H9 (cell line): ENCODE data around the gene NMRAL1. TPM values are rescaled to one million over a fixed set of nuclear protein-coding genes. Genes with fewer than 3 reads are reported as not detected.

Experiments
- DNase-seq: peaks from one replicate; pipeline ENCODE4 v3.0.0-alpha.2; 2017
- H2AFZ ChIP-seq: one replicate; pipeline ENCODE4 v1.6.1; 2013; ENCODE audit warnings: mild to moderate bottlenecking, low read length, control low read depth, moderate library complexity
- H2AK5ac ChIP-seq: 2 replicates; pipeline ENCODE4 v1.6.1; 2013; ENCODE audit warnings: low read length, control low read depth, mixed read lengths; ENCODE audit not compliant: insufficient read length
- H2BK120ac ChIP-seq: one replicate; pipeline ENCODE4 v1.6.1; 2013; ENCODE audit warnings: low read depth, mild to moderate bottlenecking, low read length, control low read depth, inconsistent platforms; ENCODE audit not compliant: poor library complexity, severe bottlenecking
- H2BK12ac ChIP-seq: 2 replicates; pipeline ENCODE4 v1.6.1; 2013; ENCODE audit warnings: low read length, control low read depth, mixed read lengths, low read depth; ENCODE audit not compliant: insufficient read length
- H2BK15ac ChIP-seq: 2 replicates; pipeline ENCODE4 v1.6.1; 2013; ENCODE audit warnings: low read depth, low read length, control low read depth
- H2BK20ac ChIP-seq: one replicate; pipeline ENCODE4 v1.6.1; 2013; ENCODE audit warnings: low read depth, mild to moderate bottlenecking, low read length, control low read depth, inconsistent platforms; ENCODE audit not compliant: poor library complexity, severe bottlenecking
- H2BK5ac ChIP-seq: 2 replicates; pipeline ENCODE4 v1.6.1; 2013; ENCODE audit warnings: low read length, control low read depth, mixed read lengths; ENCODE audit not compliant: insufficient read length
- H3K14ac ChIP-seq: 2 replicates; pipeline ENCODE4 v1.6.1; 2013; ENCODE audit warnings: low read length, control low read depth; ENCODE audit not compliant: insufficient read depth
- H3K18ac ChIP-seq: 2 replicates; pipeline ENCODE4 v1.6.1; 2013; ENCODE audit warnings: low read depth, mild to moderate bottlenecking, mixed read lengths, low read length, control low read depth; ENCODE audit not compliant: insufficient read length
- H3K23ac ChIP-seq: 2 replicates; pipeline ENCODE4 v1.6.1; 2013; ENCODE audit warnings: low read length, control low read depth, mixed read lengths, low read depth; ENCODE audit not compliant: insufficient read length
- H3K23me2 ChIP-seq: 2 replicates; pipeline ENCODE4 v1.6.1; 2013; ENCODE audit warnings: low read depth, mild to moderate bottlenecking, mixed read lengths, low read length, control low read depth; ENCODE audit not compliant: insufficient read length, poor library complexity, severe bottlenecking
- H3K27ac ChIP-seq: 2 replicates; pipeline ENCODE4 v1.5.1; 2013; ENCODE audit warnings: low read length, control low read depth, mixed read lengths, low read depth; ENCODE audit not compliant: insufficient read length
- H3K27me3 ChIP-seq: 2 replicates; pipeline ENCODE4 v1.6.1; 2013; ENCODE audit warnings: low read length, control low read depth, inconsistent platforms; ENCODE audit not compliant: insufficient read depth
- H3K4ac ChIP-seq: 2 replicates; pipeline ENCODE4 v1.6.1; 2013; ENCODE audit warnings: low read depth, mild to moderate bottlenecking, control low read depth, inconsistent platforms, low read length, moderate library complexity
- H3K4me1 ChIP-seq: 2 replicates; pipeline ENCODE4 v1.6.1; 2013; ENCODE audit warnings: low read length, control low read depth, inconsistent platforms; ENCODE audit not compliant: insufficient read depth
- H3K4me2 ChIP-seq: 2 replicates; pipeline ENCODE4 v1.6.1; 2013; ENCODE audit warnings: low read length, control low read depth, mixed read lengths; ENCODE audit not compliant: insufficient read length, insufficient read depth
- H3K56ac ChIP-seq: 2 replicates; pipeline ENCODE4 v1.6.1; 2013; ENCODE audit warnings: low read depth, mild to moderate bottlenecking, mixed read lengths, low read length, control low read depth; ENCODE audit not compliant: insufficient read length
- H3K79me1 ChIP-seq: 2 replicates; pipeline ENCODE4 v1.6.1; 2013; ENCODE audit warnings: low read depth, mild to moderate bottlenecking, moderate library complexity, low read length, control low read depth, inconsistent platforms; ENCODE audit not compliant: insufficient read depth, poor library complexity, severe bottlenecking
- H3K79me2 ChIP-seq: 2 replicates; pipeline ENCODE4 v1.6.1; 2013; ENCODE audit warnings: low read length, control low read depth, inconsistent platforms; ENCODE audit not compliant: insufficient read depth
- H3K9ac ChIP-seq: 2 replicates; pipeline ENCODE4 v1.6.1; 2013; ENCODE audit warnings: low read length, control low read depth, mixed read lengths; ENCODE audit not compliant: insufficient read length; ENCODE audit errors: extremely low read depth
- H3K9me3 ChIP-seq: one replicate; pipeline ENCODE4 v1.6.1; 2013; ENCODE audit warnings: low read depth, low read length, inconsistent platforms; ENCODE audit not compliant: control insufficient read depth
- H3T11ph ChIP-seq: one replicate; pipeline ENCODE4 v1.6.1; 2013; ENCODE audit warnings: mild to moderate bottlenecking, low read length, control low read depth, inconsistent platforms
- H4K20me1 ChIP-seq: one replicate; pipeline ENCODE4 v1.6.1; 2013; ENCODE audit not compliant: control insufficient read depth, insufficient read length, insufficient read depth
- H4K5ac ChIP-seq: 2 replicates; pipeline ENCODE4 v1.6.1; 2013; ENCODE audit warnings: low read depth, mild to moderate bottlenecking, mixed read lengths, low read length, control low read depth; ENCODE audit not compliant: insufficient read length
- H4K8ac ChIP-seq: replicated peaks from 2 replicates; pipeline ENCODE4 v1.6.1; 2013; ENCODE audit warnings: low read length, control low read depth, mixed read lengths, low read depth; ENCODE audit not compliant: insufficient read length
- H4K91ac ChIP-seq: 2 replicates; pipeline ENCODE4 v1.6.1; 2013; ENCODE audit warnings: low read depth, mild to moderate bottlenecking, moderate library complexity, mixed read lengths, low read length, control low read depth; ENCODE audit not compliant: insufficient read length
- H3K27ac Mint-ChIP-seq, 3 experiments: 2 replicates in 2 of 3; 3 replicates in 1 of 3; pipeline ENCODE4 v1.8.0; 2020 to 2021; ENCODE audit warnings: mixed read lengths in 3 of 3, mild to moderate bottlenecking in 1 of 3, moderate library complexity in 1 of 3
- H3K27me3 Mint-ChIP-seq: 2 replicates; pipeline ENCODE4 v1.8.0; 2021; ENCODE audit warnings: low read depth, mild to moderate bottlenecking, moderate library complexity, mixed read lengths
- H3K36me3 Mint-ChIP-seq, 3 experiments: 2 replicates in 2 of 3; 3 replicates in 1 of 3; pipeline ENCODE4 v1.8.0; 2020 to 2021; ENCODE audit warnings: low read depth in 3 of 3, mixed read lengths in 3 of 3; ENCODE audit not compliant: insufficient read depth in 1 of 3
- H3K4me1 Mint-ChIP-seq, 2 experiments: 2 replicates each; pipeline ENCODE4 v1.8.0; 2020; ENCODE audit warnings: mixed read lengths in 2 of 2
- H3K4me3 Mint-ChIP-seq, 2 experiments: 2 replicates in 1 of 2; 3 replicates in 1 of 2; pipeline ENCODE4 v1.8.0; 2020 to 2021; ENCODE audit warnings: mild to moderate bottlenecking in 2 of 2, mixed read lengths in 2 of 2, moderate library complexity in 1 of 2
- H3K9me3 Mint-ChIP-seq, 2 experiments: 2 replicates in 1 of 2; 3 replicates in 1 of 2; pipeline ENCODE4 v1.8.0; 2020; ENCODE audit warnings: mild to moderate bottlenecking in 2 of 2, mixed read lengths in 2 of 2, moderate library complexity in 1 of 2
- CTCF ChIP-seq: fragments of 200-600 bp; sonication (generic); conservative IDR thresholded peaks from 3 replicates; pipeline ENCODE4 v1.8.0; 2021; ENCODE audit warnings: antibody characterized with exemption, mild to moderate bottlenecking
- WGBS: extraction: QIAGEN DNeasy Blood & Tissue Kit; methylation state at CpG from one replicate; pipeline ENCODE4 v1.1.7; 2013; ENCODE audit warnings: missing lambda C conversion rate, low lambda C conversion rate, mixed read lengths; ENCODE audit not compliant: insufficient read length; ENCODE audit errors: extremely low coverage; 5-methylcytosine and 5-hydroxymethylcytosine counted together
- total RNA-seq: library from RNA; stranded (reverse); gene quantifications from 2 replicates; pipeline ENCODE4 v1.2.1, GENCODE V29; 2021

Gene NMRAL1
- total RNA-seq, 1 experiment from 2014 or later = 78.9 TPM

GRCh38 chr16:4455081-4455480 lies 19.3 kb downstream of the NMRAL1 start:
- no peak for DNase-seq
- peak overlapping the region in 1 of 3 experiments; percentile 36; a peak in 1 of 7 replicates for H3K27ac Mint-ChIP-seq

More at GRCh38 chr16:4455081-4455480, 19.3 kb downstream of the NMRAL1 start:
- Histone ChIP-seq H3K27ac (no peak overlapping the region), H3K27me3 (no peaks in the 10 kb centered on the region), H2BK5ac (no peak overlapping the region), H4K91ac (no peak overlapping the region), H2BK12ac (no peak overlapping the region), H3T11ph (no peak overlapping the region), H3K4me1 (no peaks in the 10 kb centered on the region), H3K18ac (no peak overlapping the region), H2AK5ac (no peak overlapping the region), H4K20me1 (no peaks in the 10 kb centered on the region), H2BK120ac (no peak overlapping the region), H3K79me2 (no peaks in the 10 kb centered on the region), H2BK20ac (no peak overlapping the region), H3K23ac (no peak overlapping the region), H2AFZ (no peak overlapping the region), H3K9ac (no peak overlapping the region), H4K5ac (no peak overlapping the region), H3K14ac (no peak overlapping the region), H3K9me3 (no peaks in the 10 kb centered on the region), H3K79me1 (no peaks in the 10 kb centered on the region), H3K56ac (no peak overlapping the region), H4K8ac (no peak overlapping the region), H3K23me2 (no peaks in the 10 kb centered on the region), H2BK15ac (no peak overlapping the region), H3K4ac (no peak overlapping the region), H3K4me2 (no peak overlapping the region)
- no peaks in the 10 kb centered on the region for H3K9me3 Mint-ChIP-seq
- peaks cover 5 to 10% of the 10 kb centered on the region in 2 experiments for H3K4me1 Mint-ChIP-seq
- no peak overlapping the region for H3K4me3 Mint-ChIP-seq
- no peaks in the 10 kb centered on the region; the same call in 1 of the 2 replicates for H3K27me3 Mint-ChIP-seq
- WGBS = no CpG with 5 or more reads among the region's 14 CpGs
- no peak for TF ChIP-seq CTCF
- peaks cover 22 to 65% (median 49%) of the 10 kb centered on the region in 3 experiments; a peak in 6 of 7 replicates for H3K36me3 Mint-ChIP-seq
